Transverse colon (tissue), 4 donors: ENCODE results near the gene DOCK6. TPM values are rescaled to one million over a fixed set of nuclear protein-coding genes. Genes with fewer than 3 reads are reported as not detected.

Experiments
- DNase-seq: peaks from one replicate; pipeline ENCODE4 v3.0.0-alpha.2; 2019
- H3K27ac ChIP-seq, 4 donors: fragments of 200-600 bp; sonication (generic); 2 replicates each; pipeline ENCODE4 v1.5.1; 2016 to 2018; ENCODE audit warnings: inconsistent platforms in 4 of 4
- H3K27me3 ChIP-seq: fragments of 200-600 bp; sonication (generic); 2 replicates; pipeline ENCODE4 v1.5.1; 2017; ENCODE audit warnings: inconsistent platforms
- H3K36me3 ChIP-seq, 4 donors: fragments of 200-600 bp; sonication (generic); 2 replicates each; pipeline ENCODE4 v1.5.1; 2017 to 2019; ENCODE audit warnings: inconsistent platforms in 4 of 4
- H3K4me1 ChIP-seq, 4 donors: fragments of 200-600 bp; sonication (generic); 2 replicates each; pipeline ENCODE4 v1.5.1; 2017 to 2020; ENCODE audit warnings: inconsistent platforms in 4 of 4
- H3K4me3 ChIP-seq, 4 donors: fragments of 200-600 bp; sonication (generic); 1 replicate in 1 of 4; 2 replicates in 3 of 4; pipeline versions ENCODE4 v1.5.1 to v1.6.1; 2017 to 2019; ENCODE audit warnings: inconsistent platforms in 4 of 4
- H3K9me3 ChIP-seq, 2 donors: fragments of 200-600 bp; sonication (generic); 2 replicates each; pipeline ENCODE4 v1.5.1; 2017 to 2019; ENCODE audit warnings: inconsistent platforms in 2 of 2
- EP300 ChIP-seq: sonication (generic); formaldehyde crosslinking; IDR thresholded peaks from one replicate; pipeline ENCODE4 v1.6.1; 2017; ENCODE audit warnings: antibody characterized with exemption, low read depth
- POLR2A ChIP-seq: fragments of 450-650 bp; IDR thresholded peaks from one replicate; pipeline ENCODE4 v1.6.1; 2016; ENCODE audit warnings: antibody characterized with exemption, mild to moderate bottlenecking, moderate library complexity
- POLR2AphosphoS5 ChIP-seq, 3 donors: sonication (generic); formaldehyde crosslinking; IDR thresholded peaks; one replicate each; pipeline ENCODE4 v1.6.1; 2016; ENCODE audit warnings: antibody characterized with exemption in 3 of 3
- WGBS, 2 donors: methylation state at CpG; one replicate each; pipeline ENCODE4 v1.1.5; 2018; ENCODE audit warnings: low coverage in 1 of 2; 5-methylcytosine and 5-hydroxymethylcytosine counted together
- in situ Hi-C, 4 donors: fragments of 200-750 bp; cut with MboI; loops; one replicate each; pipeline versions ENCODE4 v1.15.0 to v1.15.1; 2017; ENCODE audit warnings: low sequenced_read_pairs in 3 of 4, low pct_ligation_motif_present in 1 of 4, low pct_unique_long_range_greater_than_20kb in 1 of 4
- intact Hi-C: fragments of 100-400 bp; cut with DNase I; formaldehyde crosslinking; loops from one replicate; pipeline ENCODE4 v1.15.1; 2023; ENCODE audit warnings: low total_unique reads
- total RNA-seq, 4 donors: library from RNA; depleted of rRNA; stranded (reverse); fragments of >200 nt; gene quantifications; one replicate each; pipeline ENCODE4 v1.1.0, GENCODE V29; 2016
- TF ChIP-seq, protein P1 (sequence below), 5 experiments: fragments of 200-600 bp in 3 of 5; fragments of 450-650 bp in 2 of 5; sonication (generic) in 3 of 5; IDR thresholded peaks; 1 replicate in 2 of 5; 2 replicates in 3 of 5; pipeline ENCODE4 v1.5.1; 2016 to 2017; ENCODE audit warnings: antibody characterized with exemption in 5 of 5, inconsistent platforms in 3 of 5, mild to moderate bottlenecking in 2 of 5, moderate library complexity in 1 of 5

Gene DOCK6
- total RNA-seq, 4 donors from 2014 or later = 66.4 to 268 (median 78.4) TPM

DNA sequence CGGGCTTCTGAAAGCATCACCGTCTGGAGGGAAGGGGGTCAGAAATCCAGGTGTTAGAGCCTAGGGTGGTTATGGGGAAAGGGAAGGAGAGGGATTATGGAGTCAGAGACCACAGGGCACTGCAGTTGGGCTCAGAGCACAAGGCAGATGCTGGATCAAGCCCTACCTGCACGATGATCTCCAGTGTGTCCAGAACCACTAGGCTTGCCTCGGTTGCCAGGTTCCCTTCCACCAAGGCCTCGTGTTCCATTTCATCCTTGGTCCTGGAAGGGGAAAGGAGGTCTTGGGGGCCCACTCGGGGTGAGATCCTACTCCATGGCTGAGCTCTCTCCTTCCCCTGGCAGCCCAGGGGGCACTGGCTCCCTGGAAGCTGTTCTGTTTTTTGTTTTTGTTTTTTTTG, 47.9 kb downstream of the DOCK6 start:
- intact Hi-C loops = loop anchor here (1.0 kb wide), 1 partner anchor 10 kb away; no protein-coding TSS in a partner anchor
- Histone ChIP-seq H3K27ac (no peak overlapping the region), H3K9me3 (no peaks in the 10 kb centered on the region), H3K4me1 (no peaks in the 10 kb centered on the region), H3K4me3 (no peak overlapping the region), H3K27me3 (no peaks in the 10 kb centered on the region), H3K36me3 (peaks cover 0 to 9% (median 3%) of the 10 kb centered on the region in 4 donors)
- 95% methylated on average over 6 of the region's 6 CpGs; no CpG with 5 or more reads in 1 of the 2 donors for WGBS, 2 donors
- TF ChIP-seq POLR2A = no peak
- no peak for TF ChIP-seq EP300
- TF ChIP-seq, protein P1, sequence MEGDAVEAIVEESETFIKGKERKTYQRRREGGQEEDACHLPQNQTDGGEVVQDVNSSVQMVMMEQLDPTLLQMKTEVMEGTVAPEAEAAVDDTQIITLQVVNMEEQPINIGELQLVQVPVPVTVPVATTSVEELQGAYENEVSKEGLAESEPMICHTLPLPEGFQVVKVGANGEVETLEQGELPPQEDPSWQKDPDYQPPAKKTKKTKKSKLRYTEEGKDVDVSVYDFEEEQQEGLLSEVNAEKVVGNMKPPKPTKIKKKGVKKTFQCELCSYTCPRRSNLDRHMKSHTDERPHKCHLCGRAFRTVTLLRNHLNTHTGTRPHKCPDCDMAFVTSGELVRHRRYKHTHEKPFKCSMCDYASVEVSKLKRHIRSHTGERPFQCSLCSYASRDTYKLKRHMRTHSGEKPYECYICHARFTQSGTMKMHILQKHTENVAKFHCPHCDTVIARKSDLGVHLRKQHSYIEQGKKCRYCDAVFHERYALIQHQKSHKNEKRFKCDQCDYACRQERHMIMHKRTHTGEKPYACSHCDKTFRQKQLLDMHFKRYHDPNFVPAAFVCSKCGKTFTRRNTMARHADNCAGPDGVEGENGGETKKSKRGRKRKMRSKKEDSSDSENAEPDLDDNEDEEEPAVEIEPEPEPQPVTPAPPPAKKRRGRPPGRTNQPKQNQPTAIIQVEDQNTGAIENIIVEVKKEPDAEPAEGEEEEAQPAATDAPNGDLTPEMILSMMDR (IDR thresholded peaks at IDR 0.05) = no peak
- TF ChIP-seq POLR2AphosphoS5 (IDR thresholded peaks at IDR 0.05) = no peak
- in situ Hi-C loops = loop anchor here in 2 of 4 donors (25.0 kb wide), 1 partner anchor 177 kb away; no protein-coding TSS in a partner anchor
- DNase-seq = no peak

DNA sequence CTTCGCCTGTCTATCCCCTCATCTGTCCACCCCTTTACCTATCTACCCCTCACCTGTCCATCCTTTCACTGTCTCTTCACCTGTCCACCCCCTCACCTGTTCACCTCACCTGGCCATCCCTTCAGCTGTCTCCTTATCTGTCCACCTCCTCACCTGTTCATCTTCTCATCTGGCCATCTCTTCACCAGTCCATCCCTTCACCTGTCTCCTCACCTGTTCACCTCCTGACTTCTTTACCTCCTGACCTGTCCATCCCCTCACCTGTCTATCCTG, 51.7 kb downstream of the DOCK6 start:
- no peak for TF ChIP-seq POLR2AphosphoS5 (IDR thresholded peaks at IDR 0.05)
- no peak for TF ChIP-seq EP300
- TF ChIP-seq POLR2A = no peak
- TF ChIP-seq, protein P1 (IDR thresholded peaks at IDR 0.05) = no peak
- Histone ChIP-seq H3K9me3 (no peaks in the 10 kb centered on the region), H3K27ac (no peak overlapping the region), H3K4me3 (no peak overlapping the region), H3K36me3 (peaks cover 0 to 3% (median 0%) of the 10 kb centered on the region in 4 donors), H3K27me3 (no peaks in the 10 kb centered on the region), H3K4me1 (no peaks in the 10 kb centered on the region)
- 91 to 96% methylated on average over 1 of the region's 1 CpG for WGBS, 2 donors
- in situ Hi-C loops (loop anchor here in 2 of 4 donors (25.0 kb wide), 1 partner anchor 173 kb away; no protein-coding TSS in a partner anchor), intact Hi-C loops (no loop called here)
- no peak for DNase-seq

DNA sequence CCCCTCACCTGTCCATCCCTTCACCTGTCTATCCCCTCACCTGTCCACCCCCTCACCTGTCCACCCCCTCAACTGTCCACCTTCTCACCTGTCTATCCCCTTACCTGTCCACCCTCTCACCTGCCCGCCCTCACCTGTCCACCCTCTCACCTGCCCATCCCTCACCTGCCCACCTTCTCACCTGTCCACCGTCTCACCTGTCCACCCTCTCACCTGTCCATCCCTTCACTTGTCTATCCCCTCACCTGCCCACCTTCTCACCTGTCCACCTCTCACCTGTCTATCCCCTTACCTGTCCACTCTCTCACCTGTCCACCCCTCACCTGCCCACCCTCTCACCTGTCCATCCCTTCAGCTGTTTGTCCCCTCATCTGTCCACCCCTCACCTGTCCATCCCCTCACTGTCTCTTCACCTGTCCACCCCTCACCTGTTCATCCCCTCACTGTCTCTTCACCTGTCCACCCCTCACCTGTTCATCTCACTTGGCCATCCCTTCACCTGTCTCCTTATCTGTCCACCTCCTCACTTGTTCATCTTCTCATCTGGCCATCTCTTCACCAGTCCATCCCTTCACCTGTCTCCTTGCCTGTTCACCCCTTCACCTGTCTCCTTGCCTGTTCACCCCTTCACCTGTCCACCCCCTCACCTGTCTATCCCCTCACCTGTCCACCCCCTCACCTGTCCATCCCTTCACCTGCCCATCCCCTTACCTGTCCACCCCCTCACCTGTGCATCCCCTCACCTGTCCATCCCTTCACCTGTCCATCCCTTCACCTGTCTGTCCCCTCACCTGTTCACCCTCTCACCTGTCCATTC, 52.3 kb downstream of the DOCK6 start:
- Histone ChIP-seq H3K4me1 (peaks cover 0 to 4% (median 1%) of the 10 kb centered on the region in 4 donors), H3K9me3 (no peaks in the 10 kb centered on the region), H3K27me3 (no peaks in the 10 kb centered on the region), H3K36me3 (peaks cover 0 to 3% (median 0%) of the 10 kb centered on the region in 4 donors), H3K4me3 (no peak overlapping the region), H3K27ac (no peak overlapping the region)
- intact Hi-C loops = loop anchor here (5.0 kb wide), 1 partner anchor 178 kb away; no protein-coding TSS in a partner anchor
- TF ChIP-seq POLR2A = no peak
- TF ChIP-seq, protein P1 (IDR thresholded peaks at IDR 0.05) = no peak
- no peak for TF ChIP-seq POLR2AphosphoS5 (IDR thresholded peaks at IDR 0.05)
- no peak for TF ChIP-seq EP300
- in situ Hi-C loops = loop anchor here (10.0 to 25.0 kb wide), 3 partner anchors 75 to 173 kb away; no protein-coding TSS in a partner anchor
- DNase-seq = no peak
- WGBS, 2 donors = 77% methylated on average over 2 of the region's 2 CpGs; no CpG with 5 or more reads in 1 of the 2 donors
